Right lobe of liver (tissue), 4 donors: ENCODE data around the gene TNFAIP8L3.

Experiments used
- POLR2A ChIP-seq: fragments of 450-650 bp; IDR thresholded peaks from one replicate; pipeline ENCODE4 v1.6.1; 2017; ENCODE audit warnings: antibody characterized with exemption, mild to moderate bottlenecking
- TF ChIP-seq, protein P1 (sequence below), 4 donors: fragments of 200-600 bp in 3 of 4; fragments of 450-650 bp in 1 of 4; IDR thresholded peaks; one replicate each; pipeline versions ENCODE4 v1.5.1 to v1.8.0; 2016 to 2022; ENCODE audit warnings: antibody characterized with exemption in 4 of 4, mild to moderate bottlenecking in 2 of 4
- donor health status: DM: no; HTN: no; CAD: no.
- donor health status: DM: no; HTN: no; CAD: no.
- donor health status: DM: no; HTN: yes; CAD: no.

DNA sequence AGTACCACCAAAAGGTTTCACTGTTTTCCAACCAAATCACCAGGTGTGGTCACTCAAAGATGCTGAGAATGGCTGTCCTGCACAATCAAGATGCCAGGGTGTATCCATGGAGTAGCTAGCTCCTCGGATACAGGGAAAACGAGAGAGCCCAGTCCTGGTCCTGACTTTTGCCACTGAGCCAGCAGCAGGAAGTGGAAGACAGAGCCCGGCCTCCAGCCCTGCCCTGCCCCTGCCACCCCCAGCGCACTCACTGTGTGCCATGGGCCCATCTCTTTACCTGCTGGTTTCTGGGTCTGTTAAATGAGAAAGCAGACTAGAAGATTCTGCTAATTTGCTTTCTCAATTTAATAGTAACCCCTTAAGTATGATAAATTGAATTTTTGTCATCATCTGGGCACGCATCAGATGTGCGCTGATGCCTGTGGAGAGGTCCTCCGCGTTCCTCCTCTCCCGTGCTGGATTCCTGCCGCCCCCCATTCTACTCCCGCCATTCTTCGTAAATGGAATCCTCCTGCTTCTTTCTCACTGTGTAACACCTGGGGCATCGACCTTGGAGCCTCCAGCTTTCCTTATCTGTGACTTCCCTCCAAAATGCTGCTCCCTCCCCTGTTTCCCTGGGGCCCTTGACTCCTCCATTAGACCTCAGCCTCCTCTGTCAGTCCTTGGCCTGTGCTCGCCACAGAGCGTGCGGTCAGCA lies 18.0 kb downstream of the TNFAIP8L3 start:
- TF ChIP-seq, protein P1, sequence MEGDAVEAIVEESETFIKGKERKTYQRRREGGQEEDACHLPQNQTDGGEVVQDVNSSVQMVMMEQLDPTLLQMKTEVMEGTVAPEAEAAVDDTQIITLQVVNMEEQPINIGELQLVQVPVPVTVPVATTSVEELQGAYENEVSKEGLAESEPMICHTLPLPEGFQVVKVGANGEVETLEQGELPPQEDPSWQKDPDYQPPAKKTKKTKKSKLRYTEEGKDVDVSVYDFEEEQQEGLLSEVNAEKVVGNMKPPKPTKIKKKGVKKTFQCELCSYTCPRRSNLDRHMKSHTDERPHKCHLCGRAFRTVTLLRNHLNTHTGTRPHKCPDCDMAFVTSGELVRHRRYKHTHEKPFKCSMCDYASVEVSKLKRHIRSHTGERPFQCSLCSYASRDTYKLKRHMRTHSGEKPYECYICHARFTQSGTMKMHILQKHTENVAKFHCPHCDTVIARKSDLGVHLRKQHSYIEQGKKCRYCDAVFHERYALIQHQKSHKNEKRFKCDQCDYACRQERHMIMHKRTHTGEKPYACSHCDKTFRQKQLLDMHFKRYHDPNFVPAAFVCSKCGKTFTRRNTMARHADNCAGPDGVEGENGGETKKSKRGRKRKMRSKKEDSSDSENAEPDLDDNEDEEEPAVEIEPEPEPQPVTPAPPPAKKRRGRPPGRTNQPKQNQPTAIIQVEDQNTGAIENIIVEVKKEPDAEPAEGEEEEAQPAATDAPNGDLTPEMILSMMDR (IDR thresholded peaks at IDR 0.05) = no peak
- TF ChIP-seq POLR2A = no peak
